SK-N-SH treated with all-trans-retinoic acid at 6 μM for 48 hours (cell line): ENCODE measurements around the gene MT4.

Experiments used
- BACH2 ChIP-seq: fragments of 250-450 bp; sonication (Bioruptor Pico); IDR thresholded peaks from 2 replicates; pipeline ENCODE4 v1.9.0; 2021; ENCODE audit warnings: mild to moderate bottlenecking, borderline replicate concordance
- GLIS3 ChIP-seq: fragments of 250-450 bp; sonication (Bioruptor Pico); IDR thresholded peaks from 2 replicates; pipeline ENCODE4 v1.5.0; 2020; ENCODE audit warnings: mild to moderate bottlenecking, moderate library complexity
- ISL1 ChIP-seq: fragments of 250-450 bp; sonication (Bioruptor Pico); IDR thresholded peaks from 2 replicates; pipeline ENCODE4 v2.1.2; 2022; ENCODE audit warnings: mild to moderate bottlenecking, moderate library complexity
- RARB ChIP-seq: fragments of 250-450 bp; sonication (Bioruptor Pico); IDR thresholded peaks from 2 replicates; pipeline ENCODE4 v1.8.0; 2021; ENCODE audit warnings: mild to moderate bottlenecking, moderate library complexity
- ZFP3 ChIP-seq: fragments of 250-450 bp; sonication (Bioruptor Pico); IDR thresholded peaks from 2 replicates; pipeline ENCODE4 v1.5.0; 2020; ENCODE audit warnings: mild to moderate bottlenecking, moderate library complexity
- TF ChIP-seq, protein P1 (sequence below): fragments of 250-450 bp; sonication (Bioruptor Pico); IDR thresholded peaks from 2 replicates; pipeline ENCODE4 v1.8.0; 2020; ENCODE audit warnings: mild to moderate bottlenecking, moderate library complexity, borderline replicate concordance
- TF ChIP-seq, protein P2 (sequence below): fragments of 250-450 bp; sonication (Bioruptor Pico); IDR thresholded peaks from 2 replicates; pipeline ENCODE4 v1.5.0; 2020; ENCODE audit warnings: mild to moderate bottlenecking, moderate library complexity

DNA sequence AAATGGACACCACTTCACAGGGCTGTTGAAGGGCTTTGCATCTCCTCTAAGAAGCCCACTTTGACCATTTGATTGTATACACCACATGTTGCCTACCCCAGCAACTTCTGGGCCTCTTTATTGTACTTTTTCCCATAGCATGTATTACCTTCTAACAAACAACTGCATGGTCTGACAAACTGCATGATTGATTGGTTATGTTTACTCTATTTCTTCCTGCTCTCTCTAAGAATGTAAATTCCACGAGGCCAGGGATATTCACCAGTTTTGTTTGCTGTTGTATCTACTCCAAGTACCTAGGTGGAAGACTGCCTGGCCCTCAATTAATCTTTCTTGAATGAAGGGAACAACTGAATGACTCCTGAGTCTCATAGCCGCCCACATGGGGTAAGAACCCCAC is 22.8 kb upstream of the MT4 start:
- TF ChIP-seq, protein P1, sequence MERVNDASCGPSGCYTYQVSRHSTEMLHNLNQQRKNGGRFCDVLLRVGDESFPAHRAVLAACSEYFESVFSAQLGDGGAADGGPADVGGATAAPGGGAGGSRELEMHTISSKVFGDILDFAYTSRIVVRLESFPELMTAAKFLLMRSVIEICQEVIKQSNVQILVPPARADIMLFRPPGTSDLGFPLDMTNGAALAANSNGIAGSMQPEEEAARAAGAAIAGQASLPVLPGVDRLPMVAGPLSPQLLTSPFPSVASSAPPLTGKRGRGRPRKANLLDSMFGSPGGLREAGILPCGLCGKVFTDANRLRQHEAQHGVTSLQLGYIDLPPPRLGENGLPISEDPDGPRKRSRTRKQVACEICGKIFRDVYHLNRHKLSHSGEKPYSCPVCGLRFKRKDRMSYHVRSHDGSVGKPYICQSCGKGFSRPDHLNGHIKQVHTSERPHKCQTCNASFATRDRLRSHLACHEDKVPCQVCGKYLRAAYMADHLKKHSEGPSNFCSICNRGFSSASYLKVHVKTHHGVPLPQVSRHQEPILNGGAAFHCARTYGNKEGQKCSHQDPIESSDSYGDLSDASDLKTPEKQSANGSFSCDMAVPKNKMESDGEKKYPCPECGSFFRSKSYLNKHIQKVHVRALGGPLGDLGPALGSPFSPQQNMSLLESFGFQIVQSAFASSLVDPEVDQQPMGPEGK (CRISPR knock-in tag): no peak
- TF ChIP-seq, protein P2, sequence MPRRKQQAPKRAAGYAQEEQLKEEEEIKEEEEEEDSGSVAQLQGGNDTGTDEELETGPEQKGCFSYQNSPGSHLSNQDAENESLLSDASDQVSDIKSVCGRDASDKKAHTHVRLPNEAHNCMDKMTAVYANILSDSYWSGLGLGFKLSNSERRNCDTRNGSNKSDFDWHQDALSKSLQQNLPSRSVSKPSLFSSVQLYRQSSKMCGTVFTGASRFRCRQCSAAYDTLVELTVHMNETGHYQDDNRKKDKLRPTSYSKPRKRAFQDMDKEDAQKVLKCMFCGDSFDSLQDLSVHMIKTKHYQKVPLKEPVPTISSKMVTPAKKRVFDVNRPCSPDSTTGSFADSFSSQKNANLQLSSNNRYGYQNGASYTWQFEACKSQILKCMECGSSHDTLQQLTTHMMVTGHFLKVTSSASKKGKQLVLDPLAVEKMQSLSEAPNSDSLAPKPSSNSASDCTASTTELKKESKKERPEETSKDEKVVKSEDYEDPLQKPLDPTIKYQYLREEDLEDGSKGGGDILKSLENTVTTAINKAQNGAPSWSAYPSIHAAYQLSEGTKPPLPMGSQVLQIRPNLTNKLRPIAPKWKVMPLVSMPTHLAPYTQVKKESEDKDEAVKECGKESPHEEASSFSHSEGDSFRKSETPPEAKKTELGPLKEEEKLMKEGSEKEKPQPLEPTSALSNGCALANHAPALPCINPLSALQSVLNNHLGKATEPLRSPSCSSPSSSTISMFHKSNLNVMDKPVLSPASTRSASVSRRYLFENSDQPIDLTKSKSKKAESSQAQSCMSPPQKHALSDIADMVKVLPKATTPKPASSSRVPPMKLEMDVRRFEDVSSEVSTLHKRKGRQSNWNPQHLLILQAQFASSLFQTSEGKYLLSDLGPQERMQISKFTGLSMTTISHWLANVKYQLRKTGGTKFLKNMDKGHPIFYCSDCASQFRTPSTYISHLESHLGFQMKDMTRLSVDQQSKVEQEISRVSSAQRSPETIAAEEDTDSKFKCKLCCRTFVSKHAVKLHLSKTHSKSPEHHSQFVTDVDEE (CRISPR knock-in tag): no peak
- TF ChIP-seq BACH2 (no peak), ISL1 (CRISPR knock-in tag) (no peak), GLIS3 (CRISPR knock-in tag) (no peak), RARB (no peak), ZFP3 (CRISPR knock-in tag) (no peak)
